Ureter (tissue), 1 donor: Measurements from ENCODE around the gene CNTD1. TPM values are rescaled to one million over a fixed set of nuclear protein-coding genes. Genes with fewer than 3 reads are reported as not detected.

Source experiments
- DNase-seq: peaks from one replicate; pipeline ENCODE4 v3.0.0-alpha.2; 2020; ENCODE audit warnings: low spot score
- total RNA-seq: library from RNA; stranded (reverse); gene quantifications from one replicate; pipeline ENCODE4 v1.2.4, GENCODE V29; 2023
- donor health status: DM: yes; HTN: yes; CAD: no.

CNTD1 gene
- total RNA-seq, 1 donor from 2014 or later = 0.75 TPM

DNA sequence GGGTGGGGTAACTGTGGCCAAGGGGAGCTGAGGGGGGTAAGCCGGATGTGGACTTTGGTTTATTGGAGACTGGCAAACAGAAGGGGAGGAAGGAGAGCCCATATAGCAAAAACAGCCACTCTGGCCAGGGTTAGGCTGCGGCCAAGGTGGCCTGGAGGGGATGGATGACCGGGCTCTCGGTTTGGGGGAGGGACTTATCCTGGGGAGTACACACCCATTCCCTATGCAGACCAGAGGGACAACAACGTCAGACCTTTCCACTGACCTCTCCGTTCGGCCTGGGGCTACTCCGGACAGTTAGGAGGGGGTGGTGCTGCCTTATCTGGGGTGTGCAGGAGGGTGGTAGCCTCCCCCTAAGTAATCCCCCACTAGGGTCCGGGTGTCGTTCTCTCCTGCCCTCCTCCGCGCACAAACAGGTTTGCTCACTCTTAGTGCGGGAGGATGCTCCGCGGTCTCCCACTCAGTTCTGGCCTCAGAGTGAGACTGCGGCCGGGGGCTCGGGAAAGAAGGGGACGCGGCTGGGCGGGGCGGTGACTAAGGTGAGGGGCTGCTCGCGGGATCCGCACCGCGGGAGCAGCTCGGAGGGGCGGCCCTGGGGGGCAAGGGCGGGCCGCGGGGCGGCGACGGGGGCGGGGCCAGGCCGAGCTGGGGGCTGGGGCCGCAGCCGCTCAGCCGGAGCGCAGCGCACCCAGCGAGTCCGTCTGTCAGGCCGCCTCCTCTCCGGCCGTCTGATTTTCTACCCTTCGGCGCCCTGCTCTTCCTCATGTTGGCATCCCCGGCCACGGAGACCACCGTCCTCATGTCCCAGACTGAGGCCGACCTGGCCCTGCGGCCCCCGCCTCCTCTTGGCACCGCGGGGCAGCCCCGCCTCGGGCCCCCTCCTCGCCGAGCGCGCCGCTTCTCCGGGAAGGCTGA lies 18.5 kb upstream of the CNTD1 start, which contains the start of gene WNK4:
Gene WNK4, plus strand, starts transcription at position 675 of the 915 bp plus-strand sequence. Its CDS starts 89 bp downstream, at position 764.
- no peak for DNase-seq

DNA sequence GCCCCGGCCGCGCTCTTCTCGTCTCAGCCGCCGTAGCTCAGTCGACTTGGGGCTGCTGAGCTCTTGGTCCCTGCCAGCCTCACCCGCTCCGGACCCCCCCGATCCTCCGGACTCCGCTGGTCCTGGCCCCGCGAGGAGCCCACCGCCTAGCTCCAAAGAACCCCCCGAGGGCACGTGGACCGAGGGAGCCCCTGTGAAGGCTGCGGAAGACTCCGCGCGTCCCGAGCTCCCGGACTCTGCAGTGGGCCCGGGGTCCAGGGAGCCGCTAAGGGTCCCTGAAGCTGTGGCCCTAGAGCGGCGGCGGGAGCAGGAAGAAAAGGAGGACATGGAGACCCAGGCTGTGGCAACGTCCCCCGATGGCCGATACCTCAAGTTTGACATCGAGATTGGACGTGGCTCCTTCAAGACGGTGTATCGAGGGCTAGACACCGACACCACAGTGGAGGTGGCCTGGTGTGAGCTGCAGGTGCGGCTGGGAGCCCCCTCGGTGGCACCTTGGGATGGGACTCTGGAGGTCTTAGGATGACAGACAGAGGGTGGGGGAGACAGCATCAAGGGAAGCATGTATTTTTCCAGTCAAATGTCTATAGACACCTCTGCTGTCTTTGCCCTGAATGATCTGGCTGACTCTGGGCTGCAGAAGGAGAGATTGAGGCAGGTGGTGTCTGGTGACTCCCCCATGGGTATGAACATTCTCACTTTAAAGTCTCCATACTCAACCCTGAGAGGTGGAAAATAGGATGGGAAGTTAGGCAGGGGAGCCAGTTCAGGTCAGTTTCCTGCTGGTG lies 17.6 kb upstream of the CNTD1 start:
- no peak for DNase-seq

DNA sequence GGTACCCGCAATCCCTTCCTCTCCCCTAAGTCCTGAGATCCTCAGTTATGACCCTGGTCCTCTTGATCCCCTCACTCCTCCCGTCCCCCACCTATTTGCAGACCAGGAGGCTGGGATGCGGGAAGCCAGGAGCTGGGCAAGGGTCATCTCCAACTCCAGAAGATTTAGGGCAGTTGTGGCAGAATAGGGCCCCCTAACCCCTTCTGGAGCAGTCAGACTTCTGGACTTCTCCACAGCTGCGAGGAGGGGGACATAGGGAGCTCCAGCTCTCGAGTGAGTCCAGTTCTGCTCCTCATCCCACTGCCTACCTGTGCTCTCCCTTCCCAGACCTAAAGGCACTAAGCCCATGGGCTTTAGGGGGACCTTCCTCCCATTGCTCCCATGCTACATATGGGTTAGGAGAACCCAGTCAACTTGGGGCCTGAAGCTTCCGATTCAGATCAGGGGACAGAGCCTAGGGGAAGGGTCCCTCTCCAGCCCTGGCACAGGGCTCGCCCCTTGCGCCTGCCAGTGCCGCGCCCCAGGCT lies 17.0 kb upstream of the CNTD1 start:
- DNase-seq = no peak

DNA sequence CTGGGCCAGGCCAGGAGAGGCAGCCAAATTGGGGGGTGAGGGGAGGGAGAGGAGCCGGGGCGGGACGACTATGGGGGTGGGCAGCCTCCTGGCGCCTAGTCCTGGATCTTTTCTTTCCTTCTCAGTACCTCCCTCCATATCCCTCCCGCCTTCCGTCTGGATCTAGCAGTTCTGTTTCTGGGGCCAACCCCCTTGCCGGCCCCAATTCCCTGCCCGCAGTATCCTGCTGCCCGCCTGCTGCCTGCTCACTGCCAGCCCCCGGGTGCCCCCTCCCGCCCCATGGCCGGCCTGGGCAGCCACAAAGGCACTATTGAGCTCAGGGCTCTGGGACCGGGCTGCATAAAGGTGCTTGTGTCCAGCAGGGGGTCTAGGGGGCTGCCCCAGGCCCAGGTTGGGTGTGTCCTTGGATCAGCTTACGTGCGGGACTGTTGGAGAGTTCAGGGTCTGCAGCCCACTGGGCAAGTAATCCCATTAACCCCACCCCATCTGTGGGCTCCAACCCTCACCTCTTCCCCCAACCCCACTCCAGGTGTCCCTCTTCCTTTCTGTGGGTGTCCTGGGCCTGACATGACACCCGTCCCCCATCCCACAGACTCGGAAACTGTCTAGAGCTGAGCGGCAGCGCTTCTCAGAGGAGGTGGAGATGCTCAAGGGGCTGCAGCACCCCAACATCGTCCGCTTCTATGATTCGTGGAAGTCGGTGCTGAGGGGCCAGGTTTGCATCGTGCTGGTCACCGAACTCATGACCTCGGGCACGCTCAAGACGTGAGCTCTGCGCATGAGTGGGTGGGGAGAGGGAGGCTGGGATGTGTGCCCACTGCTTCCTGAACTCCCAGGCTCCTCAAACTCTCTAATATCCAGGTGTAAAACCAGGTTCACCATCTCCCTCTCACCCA lies 16.2 kb upstream of the CNTD1 start:
- DNase-seq = no peak

DNA sequence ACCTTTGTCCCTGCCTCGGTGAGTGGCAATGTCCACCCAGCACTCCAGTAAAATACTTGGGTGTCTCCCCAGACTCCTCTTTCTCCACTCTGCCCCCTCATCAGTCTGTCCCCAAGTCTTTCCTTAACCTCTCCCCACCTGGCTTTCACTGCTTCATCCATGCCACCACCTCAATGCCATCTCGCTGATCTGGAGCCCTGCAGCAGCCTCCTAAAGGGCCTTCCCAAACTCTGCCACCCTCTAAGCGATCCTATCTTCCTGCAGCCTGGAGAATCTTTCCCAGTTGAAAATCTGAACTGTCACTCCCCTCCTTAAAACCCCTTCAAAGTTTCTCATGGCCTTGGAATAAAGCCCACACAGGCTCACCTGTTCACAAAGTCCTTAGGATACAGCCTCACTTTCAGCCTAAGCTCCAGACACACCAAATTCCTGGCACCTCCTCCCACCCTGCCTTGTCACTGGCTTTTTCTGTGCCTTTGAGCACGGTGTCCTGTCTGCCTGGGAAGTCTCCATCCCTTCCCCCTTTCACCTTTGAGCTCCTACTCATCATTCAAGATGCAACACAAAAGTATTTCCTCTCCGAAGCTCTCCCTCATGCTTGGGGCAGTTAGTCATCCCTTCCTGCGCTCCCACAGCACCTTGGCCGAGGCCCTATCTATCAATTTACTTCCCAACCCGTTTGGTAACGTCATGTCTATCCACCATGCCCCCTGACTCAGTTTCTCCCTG lies 15.4 kb upstream of the CNTD1 start:
- no peak for DNase-seq

DNA sequence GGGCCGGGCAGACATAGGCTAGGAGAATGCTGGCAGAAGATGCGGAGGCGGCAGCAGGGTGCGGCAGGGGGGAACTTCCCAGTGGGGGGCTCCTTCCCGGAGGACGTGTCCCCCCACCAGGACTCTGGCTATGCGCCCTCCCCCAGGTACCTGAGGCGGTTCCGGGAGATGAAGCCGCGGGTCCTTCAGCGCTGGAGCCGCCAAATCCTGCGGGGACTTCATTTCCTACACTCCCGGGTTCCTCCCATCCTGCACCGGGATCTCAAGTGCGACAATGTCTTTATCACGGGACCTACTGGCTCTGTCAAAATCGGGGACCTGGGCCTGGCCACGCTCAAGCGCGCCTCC lies 14.9 kb upstream of the CNTD1 start:
- no peak for DNase-seq

DNA sequence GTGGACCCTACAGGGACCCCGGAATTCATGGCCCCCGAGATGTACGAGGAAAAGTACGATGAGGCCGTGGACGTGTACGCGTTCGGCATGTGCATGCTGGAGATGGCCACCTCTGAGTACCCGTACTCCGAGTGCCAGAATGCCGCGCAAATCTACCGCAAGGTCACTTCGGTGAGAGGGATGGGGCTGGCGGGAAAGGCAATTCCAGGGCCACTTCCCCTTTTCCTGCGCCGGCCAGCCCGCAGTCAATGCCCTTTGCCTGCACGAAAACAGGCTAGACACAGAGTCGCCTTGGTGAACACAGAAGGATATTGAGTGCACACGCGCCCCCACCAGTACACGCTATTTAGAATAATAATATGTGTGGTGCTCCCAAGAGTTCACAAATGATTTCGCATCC lies 14.3 kb upstream of the CNTD1 start:
- no peak for DNase-seq

DNA sequence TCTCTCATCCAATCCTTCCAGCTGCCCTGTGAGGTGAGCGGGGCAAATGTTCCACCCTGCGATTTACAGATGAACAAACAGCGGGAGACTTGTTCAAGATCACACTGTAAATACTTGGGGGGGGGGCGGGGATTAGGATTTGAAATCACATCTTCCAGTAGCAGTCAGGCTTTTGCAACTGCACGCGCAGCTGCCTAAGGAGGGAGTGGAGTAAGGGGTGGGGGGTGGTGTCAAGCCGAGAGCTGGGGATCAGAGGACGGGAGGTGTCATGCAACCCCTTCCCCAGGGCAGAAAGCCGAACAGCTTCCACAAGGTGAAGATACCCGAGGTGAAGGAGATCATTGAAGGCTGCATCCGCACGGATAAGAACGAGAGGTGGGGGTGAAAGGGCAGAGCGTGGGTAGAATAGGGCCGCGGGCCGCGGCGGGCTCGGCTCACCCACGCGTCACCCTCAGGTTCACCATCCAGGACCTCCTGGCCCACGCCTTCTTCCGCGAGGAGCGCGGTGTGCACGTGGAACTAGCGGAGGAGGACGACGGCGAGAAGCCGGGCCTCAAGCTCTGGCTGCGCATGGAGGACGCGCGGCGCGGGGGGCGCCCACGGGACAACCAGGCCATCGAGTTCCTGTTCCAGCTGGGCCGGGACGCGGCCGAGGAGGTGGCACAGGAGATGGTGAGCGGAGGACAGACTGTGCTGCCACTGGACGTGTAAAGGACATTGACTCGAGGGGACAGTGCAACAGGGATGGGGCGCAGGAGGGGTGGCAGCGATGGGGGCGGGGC lies 13.7 kb upstream of the CNTD1 start:
- no peak for DNase-seq

DNA sequence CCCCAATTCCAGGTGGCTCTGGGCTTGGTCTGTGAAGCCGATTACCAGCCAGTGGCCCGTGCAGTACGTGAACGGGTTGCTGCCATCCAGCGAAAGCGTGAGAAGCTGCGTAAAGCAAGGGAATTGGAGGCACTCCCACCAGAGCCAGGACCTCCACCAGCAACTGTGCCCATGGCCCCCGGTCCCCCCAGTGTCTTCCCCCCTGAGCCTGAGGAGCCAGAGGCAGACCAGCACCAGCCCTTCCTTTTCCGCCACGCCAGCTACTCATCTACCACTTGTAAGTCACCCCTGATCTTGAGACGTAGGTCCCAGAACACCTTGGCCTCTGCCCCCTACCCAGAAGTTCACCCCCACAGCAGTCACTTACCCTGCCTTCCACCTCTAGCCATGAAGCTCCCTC lies 11.4 kb upstream of the CNTD1 start:
- DNase-seq = no peak

DNA sequence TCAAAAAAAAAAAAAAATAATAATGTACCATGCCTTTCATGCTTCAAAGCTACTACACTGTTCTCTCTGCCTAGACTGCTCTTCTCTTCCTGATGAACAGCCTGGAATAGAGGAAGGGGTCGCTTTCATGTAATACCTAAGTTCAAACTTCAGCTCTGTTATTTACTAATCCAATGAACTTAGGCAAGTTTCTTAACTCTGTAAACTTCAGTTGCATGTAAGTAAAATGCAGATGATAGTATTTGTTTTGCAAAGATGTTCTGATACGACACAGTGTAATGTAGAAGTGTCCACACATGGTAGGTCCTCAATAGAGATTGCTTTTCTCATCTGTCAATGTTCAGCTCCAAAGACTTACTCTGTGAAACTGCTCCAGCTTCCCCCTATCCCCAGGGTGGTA lies 6.7 kb upstream of the CNTD1 start:
- no peak for DNase-seq

DNA sequence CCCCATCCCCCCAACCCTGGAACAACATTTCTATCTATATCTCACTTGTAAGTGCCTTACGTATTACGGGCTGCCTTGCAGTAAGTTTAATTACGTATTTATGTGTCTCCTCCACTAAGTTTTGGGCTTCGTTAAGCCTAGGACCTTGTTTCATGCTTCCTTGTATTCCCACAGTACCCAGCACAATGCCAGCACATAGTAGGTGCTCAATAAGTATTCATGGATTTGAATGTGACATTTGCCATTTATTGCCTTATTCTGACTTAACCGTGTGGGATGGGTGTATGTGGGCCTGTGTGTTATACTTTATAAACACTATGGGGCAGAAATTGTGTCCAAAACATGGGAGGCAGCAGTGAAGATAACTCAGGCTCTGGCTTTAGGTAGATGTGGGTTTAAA lies 6.1 kb upstream of the CNTD1 start:
- no peak for DNase-seq

DNA sequence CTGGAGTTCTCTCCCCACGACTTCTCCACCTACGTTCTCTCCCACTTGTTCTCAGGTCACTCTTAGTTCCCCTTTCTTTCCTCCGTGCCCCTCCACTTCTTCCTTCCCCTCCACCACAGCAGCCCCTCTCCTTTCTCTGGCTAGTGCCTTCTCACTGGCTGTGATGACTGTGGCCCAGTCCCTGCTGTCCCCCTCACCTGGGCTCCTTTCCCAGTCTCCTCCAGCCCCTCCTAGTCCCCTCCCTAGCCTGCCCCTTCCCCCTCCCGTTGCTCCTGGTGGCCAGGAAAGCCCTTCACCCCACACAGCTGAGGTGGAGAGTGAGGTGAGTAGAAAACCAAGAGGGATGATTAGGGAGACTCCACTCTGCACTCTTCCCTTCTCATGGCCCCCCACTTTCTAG lies 3.6 kb upstream of the CNTD1 start:
- DNase-seq = no peak

DNA sequence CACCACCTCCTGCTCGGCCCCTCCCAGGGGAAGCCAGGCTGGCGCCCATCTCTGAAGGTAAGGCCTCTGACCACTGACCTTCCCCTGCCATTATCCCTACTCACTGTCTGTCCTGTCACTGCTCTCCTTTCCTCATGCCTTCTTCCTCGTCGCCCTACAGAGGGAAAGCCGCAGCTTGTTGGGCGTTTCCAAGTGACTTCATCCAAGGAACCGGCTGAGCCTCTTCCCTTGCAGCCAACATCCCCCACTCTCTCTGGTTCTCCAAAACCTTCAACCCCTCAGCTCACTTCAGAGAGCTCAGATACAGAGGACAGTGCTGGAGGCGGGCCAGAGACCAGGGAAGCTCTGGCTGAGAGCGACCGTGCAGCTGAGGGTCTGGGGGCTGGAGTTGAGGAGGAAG lies 3.2 kb upstream of the CNTD1 start:
- no peak for DNase-seq

DNA sequence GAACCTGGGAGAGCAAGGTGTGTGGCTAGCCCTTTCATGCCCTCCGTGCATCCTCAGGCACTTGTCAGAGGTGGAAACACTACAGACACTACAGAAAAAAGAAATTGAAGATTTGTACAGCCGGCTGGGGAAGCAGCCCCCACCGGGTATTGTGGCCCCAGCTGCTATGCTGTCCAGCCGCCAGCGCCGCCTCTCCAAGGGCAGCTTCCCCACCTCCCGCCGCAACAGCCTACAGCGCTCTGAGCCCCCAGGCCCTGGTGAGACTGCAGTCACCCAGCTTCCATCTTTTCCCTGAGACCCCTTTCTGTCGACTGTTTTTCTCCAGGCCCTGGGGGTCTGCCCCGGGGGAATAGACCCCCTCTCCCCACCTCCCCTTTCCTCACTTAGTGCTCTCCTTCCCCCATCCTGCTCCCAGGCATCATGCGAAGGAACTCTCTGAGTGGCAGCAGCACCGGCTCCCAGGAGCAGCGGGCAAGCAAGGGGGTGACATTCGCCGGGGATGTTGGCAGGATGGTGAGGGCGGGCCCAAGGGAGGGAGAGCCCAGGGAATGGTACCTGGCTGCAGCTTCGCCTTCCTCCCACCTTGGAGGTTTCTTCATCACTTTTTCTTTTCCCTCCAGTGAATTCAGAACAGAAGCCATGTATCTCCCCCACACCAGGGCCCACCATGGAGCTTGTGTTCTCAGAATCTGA lies 2.4 kb upstream of the CNTD1 start:
- DNase-seq = no peak

DNA sequence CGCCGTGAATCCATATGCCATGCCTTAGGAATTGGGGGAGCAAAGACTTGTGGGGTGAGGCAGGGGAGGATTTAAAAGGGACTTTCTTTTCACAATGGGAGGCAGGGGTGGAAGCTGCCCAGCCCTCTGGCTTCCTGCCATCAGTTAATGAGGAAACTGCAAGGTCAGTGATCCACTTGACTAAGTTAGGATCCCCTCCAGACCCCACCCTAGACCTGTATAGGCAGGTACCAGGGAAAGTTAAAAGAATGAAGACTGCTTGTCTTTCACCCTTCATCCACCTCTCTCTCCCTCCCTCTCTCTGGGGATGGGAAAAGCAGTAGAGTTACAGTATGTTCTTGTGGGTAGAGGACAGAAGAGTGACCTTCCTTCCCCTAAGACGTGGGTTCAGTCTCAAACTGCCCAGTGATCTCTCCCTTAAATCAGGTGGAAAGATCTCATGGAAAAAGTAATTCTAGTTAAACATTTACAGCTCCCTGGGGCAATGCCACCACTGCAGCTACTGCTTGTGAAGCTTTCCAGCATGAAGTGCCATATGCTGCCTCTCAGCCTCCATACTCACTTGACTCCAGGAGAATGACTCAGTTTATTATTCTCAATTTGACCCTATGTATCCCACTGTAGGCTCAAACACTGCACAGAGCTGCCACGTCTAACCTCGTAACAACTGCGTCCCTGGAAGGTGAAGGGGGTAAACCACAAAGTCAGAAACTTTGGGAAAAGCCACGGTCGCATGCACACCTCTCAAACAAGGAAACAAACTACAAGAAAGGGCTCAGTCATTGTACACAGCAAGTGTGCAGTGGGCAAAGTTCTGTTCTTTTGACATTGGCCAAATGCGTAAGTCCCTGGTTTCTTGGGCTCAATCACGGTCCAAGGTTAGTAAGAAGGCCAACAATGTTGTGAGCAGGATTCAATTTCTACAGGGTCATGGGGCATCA lies 1.3 kb upstream of the CNTD1 start:
- DNase-seq = no peak

DNA sequence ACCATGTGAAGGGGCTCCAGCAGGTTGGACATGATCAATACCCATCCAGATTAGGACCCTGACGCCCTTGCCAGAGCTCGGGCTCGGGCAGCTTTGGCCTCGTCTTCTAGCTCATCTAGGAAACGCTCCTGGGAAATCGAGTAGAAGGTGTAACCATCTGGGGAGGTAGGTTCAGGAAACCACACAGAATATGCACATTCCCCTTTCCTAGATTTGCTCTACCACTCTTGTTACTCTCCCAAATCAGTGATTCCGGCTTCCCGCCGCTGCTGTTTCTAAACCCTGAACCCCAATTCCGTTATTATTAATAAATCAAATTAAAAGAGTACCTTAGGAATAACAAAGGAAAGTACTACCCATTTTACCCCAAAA lies 664 bp upstream of the CNTD1 start:
- DNase-seq = no peak

DNA sequence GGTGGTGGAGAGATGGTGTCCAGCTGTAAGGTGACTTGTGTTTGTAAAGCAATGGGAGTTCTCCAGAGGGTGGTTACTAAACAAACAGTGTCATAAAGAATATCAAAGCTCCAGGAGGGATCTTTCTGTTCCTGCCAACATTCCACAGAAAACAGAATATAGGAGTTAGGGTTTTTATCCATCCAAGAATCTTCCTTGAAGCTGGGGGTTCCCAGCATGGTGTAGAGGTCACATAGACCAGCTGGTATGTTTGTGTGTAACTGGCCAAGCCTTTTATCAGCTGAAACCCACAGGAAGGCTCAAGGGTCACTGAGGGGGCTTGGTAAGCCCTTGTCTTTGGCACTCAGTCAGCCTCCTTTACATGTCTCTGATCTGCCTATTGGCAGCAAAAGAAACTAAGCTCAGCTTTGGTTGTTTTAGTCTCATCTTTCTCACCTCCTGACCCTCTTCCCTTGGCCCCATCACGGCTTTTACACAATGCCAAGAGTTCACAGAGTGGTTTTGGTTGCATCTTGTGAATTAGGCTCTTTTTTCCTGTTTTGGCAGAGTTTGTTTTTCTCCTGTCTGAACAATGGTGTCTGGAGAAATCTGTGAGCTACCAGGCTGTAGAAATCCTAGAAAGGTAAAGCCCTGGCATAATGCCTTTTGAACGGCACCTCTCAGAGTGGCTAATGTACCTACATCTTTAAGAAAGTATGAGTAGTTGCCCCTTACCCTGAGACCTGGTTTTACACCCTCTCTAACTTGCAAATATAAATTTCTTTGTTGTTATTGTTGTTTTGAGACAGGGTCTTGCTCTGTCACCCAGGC lies 4.6 kb downstream of the CNTD1 start:
- DNase-seq = no peak

DNA sequence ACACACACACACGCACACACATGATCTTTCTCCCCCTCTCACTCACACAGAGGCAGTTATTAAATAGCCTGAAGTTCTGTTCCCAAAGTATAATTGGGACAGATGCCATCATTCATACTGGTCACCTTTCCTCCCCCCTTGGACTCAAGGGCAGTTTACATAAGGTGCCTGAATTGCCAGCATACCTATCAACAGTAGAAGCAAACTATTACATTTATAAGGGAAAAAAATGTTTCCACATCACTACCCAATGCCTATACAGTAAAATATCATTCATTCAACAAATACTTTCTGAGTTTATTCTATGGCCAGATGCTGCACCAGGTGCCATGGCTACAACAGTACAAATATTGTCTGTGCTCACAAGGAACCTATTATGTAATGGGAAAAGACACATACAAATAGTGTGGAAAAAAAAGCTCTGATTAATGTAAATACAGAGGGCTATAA lies 6.3 kb downstream of the CNTD1 start:
- DNase-seq = no peak
